K562 (cell line): ENCODE results near the gene COA3. TPM values are rescaled to one million over a fixed set of nuclear protein-coding genes. Genes with fewer than 3 reads are reported as not detected.
A peak's percentile ranks its signal among the peaks of the same experiment; 100 is the strongest.

Experiments
- ATAC-seq: fragments of 200-7000 bp; cut with Tn5 transposase; 3 replicates; pipeline ENCODE4 v1.9.1; 2020; ENCODE audit warnings: moderate library complexity
- BruUV-seq: library from RNA; stranded (reverse); fragments of 400-500 nt; replicated peaks from 2 replicates; lab custom pipeline; 2021; lab: Mats Ljungman, UMichigan
- CTCF ChIA-PET: fragments of 300-600 bp; formaldehyde crosslinking; extraction: SDS; loops from one replicate; lab custom pipeline; 2021; ENCODE audit warnings: low intra/inter-chr PET ratio; lab: Yijun Ruan, JAX
- POLR2A ChIA-PET: fragments of 300-600, 350-650 bp; sonication (Branson Sonifier 250); formaldehyde crosslinking; extraction: SDS; loops from one replicate; lab custom pipeline; 2021; ENCODE audit warnings: antibody characterized with exemption, inconsistent platforms; lab: Yijun Ruan, JAX
- DNase-seq, 4 experiments: peaks; one replicate each; pipeline versions ENCODE4 v3.0.0 to v3.0.0-alpha.2; 2011 to 2018; ENCODE audit warnings: low spot score in 3 of 4, mixed read lengths in 3 of 4; ENCODE audit errors: extremely low read depth in 1 of 4
- FAIRE-seq: peaks from 2 replicates; lab custom pipeline; 2011; peaks lifted over from hg19 to GRCh38; lab: Jason Lieb, UNC
- H2AFZ ChIP-seq: 2 replicates; pipeline ENCODE4 v1.6.0; 2011; ENCODE audit warnings: low read depth, low read length, control low read depth, inconsistent platforms
- H3K27ac ChIP-seq: fragments of 200-600 bp; 3 replicates; pipeline ENCODE4 v1.8.0; 2011; ENCODE audit warnings: low read depth, mild to moderate bottlenecking, control low read depth, inconsistent platforms, low read length, moderate library complexity, mixed read lengths; ENCODE audit errors: extremely low read depth
- H3K27me3 ChIP-seq, 2 experiments: fragments of 300-600 bp in 1 of 2; 2 replicates in 1 of 2; 3 replicates in 1 of 2; pipeline versions ENCODE4 v1.6.0 to v1.8.0; 2011; ENCODE audit warnings: inconsistent platforms in 2 of 2, low read length in 2 of 2, mild to moderate bottlenecking in 1 of 2, mixed read lengths in 1 of 2, moderate library complexity in 1 of 2; ENCODE audit not compliant: control insufficient read depth in 2 of 2, insufficient read depth in 2 of 2
- H3K36me3 ChIP-seq: fragments of 300-600 bp; 3 replicates; pipeline ENCODE4 v1.8.0; 2011; ENCODE audit warnings: mild to moderate bottlenecking, low read length, inconsistent platforms; ENCODE audit not compliant: control insufficient read depth, insufficient read depth
- H3K4me1 ChIP-seq, 2 experiments: fragments of 200-600 bp in 1 of 2; replicated peaks in 1 of 2; 2 replicates in 1 of 2; 3 replicates in 1 of 2; pipeline versions ENCODE4 v1.5.1 to v1.8.0; 2011; ENCODE audit warnings: inconsistent platforms in 2 of 2, low read length in 2 of 2, mild to moderate bottlenecking in 1 of 2, mixed read lengths in 1 of 2, moderate library complexity in 1 of 2; ENCODE audit not compliant: control insufficient read depth in 2 of 2, insufficient read depth in 2 of 2
- H3K4me2 ChIP-seq: 2 replicates; pipeline ENCODE4 v1.6.1; 2011; ENCODE audit warnings: low read length, control low read depth, inconsistent platforms, mixed read lengths; ENCODE audit not compliant: insufficient read depth
- H3K4me3 ChIP-seq: fragments of 200-600 bp; sonication (generic), shearing (Covaris generic); 2 replicates; pipeline ENCODE4 v1.5.1; 2016; ENCODE audit warnings: control low read depth, inconsistent platforms
- H3K79me2 ChIP-seq: fragments of 200-600 bp; 3 replicates; pipeline ENCODE4 v1.8.0; 2011; ENCODE audit warnings: low read length, inconsistent platforms; ENCODE audit not compliant: control insufficient read depth, insufficient read depth
- H3K9ac ChIP-seq, 2 experiments: 2 replicates each; pipeline versions ENCODE4 v1.6.0 to v1.6.1; 2011; ENCODE audit warnings: low read depth in 2 of 2, low read length in 2 of 2, control low read depth in 1 of 2, inconsistent platforms in 1 of 2, mild to moderate bottlenecking in 1 of 2, mixed read lengths in 1 of 2; ENCODE audit not compliant: insufficient read depth in 1 of 2
- H3K9me1 ChIP-seq: one replicate; pipeline ENCODE4 v1.6.0; 2011; ENCODE audit warnings: inconsistent platforms, mild to moderate bottlenecking, low read length, moderate library complexity; ENCODE audit not compliant: control insufficient read depth, insufficient read depth
- H3K9me3 ChIP-seq: replicated peaks from 2 replicates; pipeline ENCODE4 v1.5.1; 2011; ENCODE audit warnings: low read depth, low read length, inconsistent platforms; ENCODE audit not compliant: control insufficient read depth, insufficient read depth
- H4K20me1 ChIP-seq: replicated peaks from 2 replicates; pipeline ENCODE4 v1.6.1; 2011; ENCODE audit warnings: low read length, inconsistent platforms, mixed read lengths; ENCODE audit not compliant: control insufficient read depth, insufficient read depth
- FOXA3 ChIP-seq, 2 experiments: fragments of 450-650 bp in 1 of 2; sonication (generic) in 1 of 2; formaldehyde crosslinking; IDR thresholded peaks in 1 of 2; conservative IDR thresholded peaks in 1 of 2; 2 replicates each; pipeline versions ENCODE4 v1.4.0 to v1.8.0; 2020 to 2022; ENCODE audit warnings: mild to moderate bottlenecking in 2 of 2, missing genetic modification reagents in 1 of 2
- FOXK2 ChIP-seq, 2 experiments: fragments of 450-650 bp; IDR thresholded peaks in 1 of 2; conservative IDR thresholded peaks in 1 of 2; 2 replicates each; pipeline ENCODE4 v1.6.1; 2016; ENCODE audit warnings: low read depth in 2 of 2, mild to moderate bottlenecking in 1 of 2
- HDGF ChIP-seq: fragments of 450-650 bp; IDR thresholded peaks from 2 replicates; pipeline ENCODE4 v1.6.1; 2016
- HMG20B ChIP-seq: fragments of 250-450 bp; sonication (Bioruptor Pico); IDR thresholded peaks from 2 replicates; pipeline ENCODE4 v1.5.0; 2021; ENCODE audit warnings: mild to moderate bottlenecking
- HNRNPLL ChIP-seq: fragments of 200-400 bp; formaldehyde crosslinking; IDR thresholded peaks from 2 replicates; pipeline ENCODE4 v1.6.1; 2017; ENCODE audit warnings: low read length, low read depth, mild to moderate bottlenecking; ENCODE audit not compliant: poor library complexity, severe bottlenecking
- MECOM ChIP-seq: fragments of 250-450 bp; sonication (Bioruptor Pico); IDR thresholded peaks from 2 replicates; pipeline ENCODE4 v1.8.0; 2022; ENCODE audit warnings: inconsistent platforms
- NEUROD1 ChIP-seq: fragments of 150-350 bp; IDR thresholded peaks from 2 replicates; pipeline ENCODE4 v1.6.1; 2014; ENCODE audit warnings: borderline replicate concordance, low read length, low read depth; ENCODE audit not compliant: partially characterized antibody
- RAD21 ChIP-seq, 2 experiments: fragments of 250-450 bp in 1 of 2; fragments of 450-650 bp in 1 of 2; sonication (Bioruptor Pico) in 1 of 2; formaldehyde crosslinking in 1 of 2; IDR thresholded peaks in 1 of 2; conservative IDR thresholded peaks in 1 of 2; 2 replicates each; pipeline versions ENCODE4 v1.4.0 to v1.8.0; 2020 to 2022; ENCODE audit warnings: mild to moderate bottlenecking in 2 of 2, moderate library complexity in 1 of 2
- RFX1 ChIP-seq: fragments of 450-650 bp; IDR thresholded peaks from 2 replicates; pipeline ENCODE4 v1.6.1; 2016; ENCODE audit warnings: mild to moderate bottlenecking, moderate library complexity
- SRF ChIP-seq, 2 experiments: fragments of 250-450, 450-650 bp in 1 of 2; sonication (Bioruptor Pico) in 1 of 2; sonication (generic) in 1 of 2; formaldehyde crosslinking; IDR thresholded peaks; 2 replicates each; pipeline versions ENCODE4 v1.5.0 to v1.5.1; 2020 to 2022; ENCODE audit warnings: mild to moderate bottlenecking in 1 of 2, missing genetic modification reagents in 1 of 2
- ZNF134 ChIP-seq: fragments of 250-450 bp; sonication (Bioruptor Pico); conservative IDR thresholded peaks from 2 replicates; pipeline ENCODE4 v1.4.0; 2020
- ZNF212 ChIP-seq: fragments of 450-650 bp; formaldehyde crosslinking; IDR thresholded peaks from 2 replicates; pipeline ENCODE4 v1.4.0; 2020; ENCODE audit warnings: mild to moderate bottlenecking
- ZNF384 ChIP-seq: IDR thresholded peaks from 2 replicates; pipeline ENCODE4 v1.6.1; 2012; ENCODE audit warnings: low read depth, low read length, improper control_type of control experiment
- ZNF561 ChIP-seq: fragments of 450-650 bp; formaldehyde crosslinking; conservative IDR thresholded peaks from 2 replicates; pipeline ENCODE4 v1.4.0; 2020; ENCODE audit warnings: mild to moderate bottlenecking, moderate library complexity
- in situ Hi-C: fragments of 300-500 bp; cut with MboI; formaldehyde crosslinking; loops from 4 replicates; pipeline ENCODE4 v1.15.0; 2018; ENCODE audit warnings: inconsistent platforms, mixed read lengths
- intact Hi-C: fragments of 100-400 bp; cut with micrococcal nuclease; formaldehyde crosslinking; loops from 2 replicates; pipeline ENCODE4 v1.14.2; 2022
- polyA plus RNA-seq, 8 experiments: library from polyadenylated mRNA; depleted of rRNA in 4 of 8; stranded (reverse) in 5 of 8; unstranded in 3 of 8; fragments of >200 nt; fragmentation: Nextera tagmentation in 2 of 8; fragmentation: Illumina TruSeq in 1 of 8; extraction: Ambion mirVana in 2 of 8; extraction: Trizol in 1 of 8; gene quantifications; 2 replicates each; pipeline versions ENCODE4 v1.2.1 to v1.2.3, GENCODE V29; 2011 to 2014; ENCODE audit warnings: inconsistent platforms in 1 of 8, missing spikeins in 1 of 8
- total RNA-seq, 7 experiments: library from RNA; depleted of rRNA in 6 of 7; stranded (reverse); fragments of >200 nt in 6 of 7; fragmentation: Illumina TruSeq in 2 of 7; extraction: Trizol in 2 of 7; gene quantifications; 2 replicates each; pipeline versions ENCODE4 v1.2.1 to v1.2.3, GENCODE V29; 2011 to 2021; ENCODE audit warnings: low replicate concordance in 1 of 7
- TF ChIP-seq, protein P1 (sequence below): fragments of 250-450 bp; sonication (Bioruptor Pico); IDR thresholded peaks from 2 replicates; pipeline ENCODE4 v1.5.1; 2021; ENCODE audit warnings: mild to moderate bottlenecking
- TF ChIP-seq, protein P2 (sequence below): sonication (generic); formaldehyde crosslinking; IDR thresholded peaks from 2 replicates; pipeline ENCODE4 v1.9.0; 2022; ENCODE audit warnings: mild to moderate bottlenecking, missing genetic modification reagents
- TF ChIP-seq, protein P3 (sequence below): fragments of 250-450 bp; sonication (Bioruptor Pico); IDR thresholded peaks from 2 replicates; pipeline ENCODE4 v1.8.0; 2022; ENCODE audit warnings: moderate library complexity, mild to moderate bottlenecking, inconsistent platforms
- TF ChIP-seq, protein P4 (sequence below): fragments of 450-650 bp; IDR thresholded peaks from 2 replicates; pipeline ENCODE4 v1.6.1; 2016; ENCODE audit warnings: missing biosample characterization, missing genetic modification characterization

COA3 gene
- total and polyA plus RNA-seq, 9 of the 15 experiments (the other 6 are each of a cell fraction or from before 2014, with no cell fraction given): 49.6 to 153 (median 61.4) TPM

DNA sequence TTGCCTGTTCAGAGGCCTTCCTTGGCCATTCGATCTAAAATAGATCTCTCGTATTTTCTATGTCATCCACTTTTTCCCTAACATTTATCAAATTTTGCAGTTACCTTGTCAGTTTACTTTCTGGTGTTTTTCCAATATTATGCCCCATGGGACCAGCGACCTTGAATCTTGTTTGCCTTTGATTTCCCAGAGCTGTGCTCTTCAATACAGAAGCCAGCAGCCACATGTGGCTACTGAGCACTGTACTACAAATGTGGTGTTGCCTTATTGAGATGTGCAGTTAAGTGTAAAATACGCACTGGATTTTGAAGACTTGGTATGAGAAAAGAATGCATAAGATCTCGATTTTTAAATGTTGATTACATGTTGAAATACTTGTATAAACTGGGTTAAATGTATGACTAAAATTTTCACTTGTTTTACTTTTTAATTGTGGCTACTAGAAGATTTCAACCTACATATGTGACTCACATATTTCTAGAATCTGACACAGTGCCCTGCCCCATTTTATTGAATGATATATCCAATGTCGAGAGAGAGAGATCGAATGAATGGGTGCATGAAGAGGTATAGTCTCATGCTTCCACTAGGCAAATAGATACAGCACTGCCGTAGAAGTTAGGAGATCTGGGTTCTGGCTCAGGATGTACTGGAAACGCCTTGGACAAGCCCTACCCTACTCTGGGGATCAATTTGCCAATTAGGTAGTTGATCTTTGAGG is 33.9 kb upstream of the COA3 start (continued):
- TF ChIP-seq SRF (CRISPR knock-in tag; IDR thresholded peaks at IDR 0.05) (peak in 1 of 2 experiments; percentile 24; a peak in 1 of 4 replicates), ZNF212 (CRISPR knock-in tag) (no peak)
- TF ChIP-seq, protein P1, sequence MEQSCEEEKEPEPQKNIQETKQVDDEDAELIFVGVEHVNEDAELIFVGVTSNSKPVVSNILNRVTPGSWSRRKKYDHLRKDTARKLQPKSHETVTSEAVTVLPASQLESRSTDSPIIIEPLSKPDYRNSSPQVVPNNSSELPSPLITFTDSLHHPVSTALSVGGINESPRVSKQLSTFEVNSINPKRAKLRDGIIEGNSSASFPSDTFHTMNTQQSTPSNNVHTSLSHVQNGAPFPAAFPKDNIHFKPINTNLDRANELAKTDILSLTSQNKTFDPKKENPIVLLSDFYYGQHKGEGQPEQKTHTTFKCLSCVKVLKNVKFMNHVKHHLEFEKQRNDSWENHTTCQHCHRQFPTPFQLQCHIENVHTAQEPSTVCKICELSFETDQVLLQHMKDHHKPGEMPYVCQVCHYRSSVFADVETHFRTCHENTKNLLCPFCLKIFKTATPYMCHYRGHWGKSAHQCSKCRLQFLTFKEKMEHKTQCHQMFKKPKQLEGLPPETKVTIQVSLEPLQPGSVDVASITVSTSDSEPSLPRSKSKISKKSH (CRISPR knock-in tag): no peak

DNA sequence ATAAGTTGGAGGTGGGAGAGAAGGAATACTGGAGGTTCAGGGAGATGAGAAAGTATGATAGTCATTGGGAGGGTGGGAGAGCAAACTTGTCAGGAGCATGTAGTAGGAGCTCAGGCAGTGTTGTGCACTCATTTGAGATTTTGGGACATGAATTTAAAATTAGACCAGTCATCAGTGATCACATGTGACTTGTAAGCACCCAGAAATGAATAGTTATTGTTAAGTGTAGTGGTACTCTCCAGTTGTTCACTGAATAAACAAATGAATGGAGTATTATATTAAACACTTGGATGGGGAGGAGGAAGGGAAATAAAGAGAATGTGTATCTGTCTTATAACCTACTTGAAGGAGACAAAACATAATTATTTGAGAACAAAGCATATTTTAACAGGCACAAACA is 32.5 kb upstream of the COA3 start:
- intact Hi-C loops (no loop called here), in situ Hi-C loops (no loop called here)
- peaks cover 20% of the 10 kb centered on the region for H3K36me3 ChIP-seq
- H3K4me1 ChIP-seq: peaks cover 3 to 14% of the 10 kb centered on the region in 2 experiments; a peak in 4 of 5 replicates
- H3K9ac ChIP-seq: peak overlapping the region in 1 of 2 experiments; percentile 3; a peak in 1 of 4 replicates
- no peaks in the 10 kb centered on the region for H3K27me3 ChIP-seq
- H4K20me1 ChIP-seq: 0 out of 2 replicates have a peak, but pooled peaks cover 5% of the 10 kb centered on the region
- FAIRE-seq: no peak
- no peaks in the 10 kb centered on the region for H3K9me1 ChIP-seq
- CTCF ChIA-PET: no interaction called here
- no peak for DNase-seq
- no peak overlapping the region for H3K4me2 ChIP-seq
- no peak overlapping the region for H3K27ac ChIP-seq
- no TSS peak for BruUV-seq
- H3K79me2 ChIP-seq: peaks cover 37% of the 10 kb centered on the region
- ATAC-seq: no peak
- H3K9me3 ChIP-seq: no peaks in the 10 kb centered on the region
- POLR2A ChIA-PET: interaction anchor here (0.6 kb wide), 1 partner anchor 12 kb away, joined by 3 read pairs; no protein-coding TSS in a partner anchor
- H3K4me3 ChIP-seq: no peak overlapping the region
- TF ChIP-seq, protein P2, sequence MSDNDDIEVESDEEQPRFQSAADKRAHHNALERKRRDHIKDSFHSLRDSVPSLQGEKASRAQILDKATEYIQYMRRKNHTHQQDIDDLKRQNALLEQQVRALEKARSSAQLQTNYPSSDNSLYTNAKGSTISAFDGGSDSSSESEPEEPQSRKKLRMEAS: no peak
- TF ChIP-seq FOXA3 (CRISPR knock-in tag; conservative IDR thresholded peaks at IDR 0.05 in 1 of 2, IDR thresholded peaks at IDR 0.05 in 1 of 2) (no peak), ZNF384 (no peak), ZNF561 (CRISPR knock-in tag) (no peak), NEUROD1 (no peak), FOXK2 (conservative IDR thresholded peaks at IDR 0.05 in 1 of 2, IDR thresholded peaks at IDR 0.05 in 1 of 2; ENCODE audit: low read depth in 2 of 2) (no peak), HMG20B (CRISPR knock-in tag) (no peak), HDGF (no peak), MECOM (CRISPR knock-in tag) (no peak), ZNF134 (CRISPR knock-in tag) (no peak), RFX1 (no peak), RAD21 (CRISPR knock-in tag; conservative IDR thresholded peaks at IDR 0.05 in 1 of 2, IDR thresholded peaks at IDR 0.05 in 1 of 2) (no peak), HNRNPLL (no peak)
- TF ChIP-seq, protein P3, sequence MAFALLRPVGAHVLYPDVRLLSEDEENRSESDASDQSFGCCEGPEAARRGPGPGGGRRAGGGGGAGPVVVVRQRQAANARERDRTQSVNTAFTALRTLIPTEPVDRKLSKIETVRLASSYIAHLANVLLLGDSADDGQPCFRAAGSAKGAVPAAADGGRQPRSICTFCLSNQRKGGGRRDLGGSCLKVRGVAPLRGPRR (CRISPR knock-in tag): no peak
- TF ChIP-seq, protein P4, sequence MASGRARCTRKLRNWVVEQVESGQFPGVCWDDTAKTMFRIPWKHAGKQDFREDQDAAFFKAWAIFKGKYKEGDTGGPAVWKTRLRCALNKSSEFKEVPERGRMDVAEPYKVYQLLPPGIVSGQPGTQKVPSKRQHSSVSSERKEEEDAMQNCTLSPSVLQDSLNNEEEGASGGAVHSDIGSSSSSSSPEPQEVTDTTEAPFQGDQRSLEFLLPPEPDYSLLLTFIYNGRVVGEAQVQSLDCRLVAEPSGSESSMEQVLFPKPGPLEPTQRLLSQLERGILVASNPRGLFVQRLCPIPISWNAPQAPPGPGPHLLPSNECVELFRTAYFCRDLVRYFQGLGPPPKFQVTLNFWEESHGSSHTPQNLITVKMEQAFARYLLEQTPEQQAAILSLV (tag): no peak
- TF ChIP-seq, all 486 proteins: peak for 0
- H2AFZ ChIP-seq: no peak overlapping the region
